ENCODE results near the gene STAG1. TPM values are rescaled to one million over a fixed set of nuclear protein-coding genes. Genes with fewer than 3 reads are reported as not detected.
"Not testable (repeated sequence)": the region's sequence is repeated elsewhere in the genome, so short reads cannot be mapped to it uniquely, and the experiment has no call there.

Gene STAG1
- total and polyA plus RNA-seq, 2 donors (not counting 1 experiment from before 2014, with no cell fraction given) = 23.2 to 38.6 TPM

- H3K4me3 ChIP-seq (replicated peaks in 1 of 4; ENCODE audit: control extremely low read depth in 1 of 4, insufficient read depth in 1 of 4, low read depth in 3 of 4, low read length in 4 of 4) = no peak overlapping the region
- TF ChIP-seq CTCF (conservative IDR thresholded peaks at IDR 0.05 in 1 of 2, IDR thresholded peaks at IDR 0.05 in 1 of 2; ENCODE audit: low read depth in 1 of 2, low read length in 2 of 2) (no peak), EZH2 (IDR thresholded peaks at IDR 0.05; ENCODE audit: low read length, missing control alignments) (no peak)
- no peak for DNase-seq (ENCODE audit: low read depth in 2 of 2)
- H3K27me3 ChIP-seq (ENCODE audit: control insufficient read depth, insufficient read depth, low read length) = no peaks in the 10 kb centered on the region
- H3K27ac ChIP-seq (ENCODE audit: insufficient read depth, low read length) = no peak overlapping the region
- no peaks in the 10 kb centered on the region for H3K36me3 ChIP-seq (ENCODE audit: control insufficient read depth, insufficient read depth, low read length)
- no peaks in the 10 kb centered on the region for H4K20me1 ChIP-seq (ENCODE audit: control insufficient read depth, extremely low read depth, insufficient read depth, low read length)
- peaks cover 2% of the 10 kb centered on the region for H3K79me2 ChIP-seq (ENCODE audit: control insufficient read depth, insufficient read depth, low read length)
- no peak overlapping the region for H2AFZ ChIP-seq (ENCODE audit: low read length)
- no peaks in the 10 kb centered on the region for H3K4me1 ChIP-seq (ENCODE audit: control insufficient read depth, extremely low read depth, insufficient read depth, low read length)
- no peaks in the 10 kb centered on the region for H3K9me3 ChIP-seq (ENCODE audit: control insufficient read depth, insufficient read depth, low read depth, low read length)
- no peak overlapping the region for H3K4me2 ChIP-seq (ENCODE audit: extremely low read depth, insufficient read depth, low read length)
- H3K9ac ChIP-seq (ENCODE audit: insufficient read depth, low read length) = no peak overlapping the region
Observed at GRCh38 chr3:136624371-136624770, 127.8 kb downstream of the STAG1 start.

GRCh38 chr3:136621628-136622027 lies 130.6 kb downstream of the STAG1 start:
- DNase-seq (ENCODE audit: low read depth in 2 of 2) = peak; percentile 36 to 56
- H4K20me1 ChIP-seq (ENCODE audit: control insufficient read depth, extremely low read depth, insufficient read depth, low read length) = no peaks in the 10 kb centered on the region
- no peak overlapping the region for H3K9ac ChIP-seq (ENCODE audit: insufficient read depth, low read length)
- H3K4me1 ChIP-seq (ENCODE audit: control insufficient read depth, extremely low read depth, insufficient read depth, low read length) = no peaks in the 10 kb centered on the region
- no peaks in the 10 kb centered on the region for H3K36me3 ChIP-seq (ENCODE audit: control insufficient read depth, insufficient read depth, low read length)
- TF ChIP-seq CTCF (conservative IDR thresholded peaks at IDR 0.05 in 1 of 2, IDR thresholded peaks at IDR 0.05 in 1 of 2; ENCODE audit: low read depth in 1 of 2, low read length in 2 of 2) (no peak), EZH2 (IDR thresholded peaks at IDR 0.05; ENCODE audit: low read length, missing control alignments) (no peak)
- H3K4me3 ChIP-seq (replicated peaks in 1 of 4; ENCODE audit: control extremely low read depth in 1 of 4, insufficient read depth in 1 of 4, low read depth in 3 of 4, low read length in 4 of 4) = no peak overlapping the region
- H3K27ac ChIP-seq (ENCODE audit: insufficient read depth, low read length) = no peak overlapping the region
- H2AFZ ChIP-seq (ENCODE audit: low read length) = no peak overlapping the region
- peaks cover 2% of the 10 kb centered on the region for H3K79me2 ChIP-seq (ENCODE audit: control insufficient read depth, insufficient read depth, low read length)
- H3K27me3 ChIP-seq (ENCODE audit: control insufficient read depth, insufficient read depth, low read length) = no peaks in the 10 kb centered on the region
- H3K9me3 ChIP-seq (ENCODE audit: control insufficient read depth, insufficient read depth, low read depth, low read length) = no peaks in the 10 kb centered on the region
- H3K4me2 ChIP-seq (ENCODE audit: extremely low read depth, insufficient read depth, low read length) = no peak overlapping the region

GRCh38 chr3:136620436-136620835 lies 131.7 kb downstream of the STAG1 start:
- H3K79me2 ChIP-seq (ENCODE audit: control insufficient read depth, insufficient read depth, low read length) = peaks cover 2% of the 10 kb centered on the region
- no peaks in the 10 kb centered on the region for H3K9me3 ChIP-seq (ENCODE audit: control insufficient read depth, insufficient read depth, low read depth, low read length)
- DNase-seq (ENCODE audit: low read depth in 2 of 2) = no peak
- no peak overlapping the region for H3K27ac ChIP-seq (ENCODE audit: insufficient read depth, low read length)
- no peaks in the 10 kb centered on the region for H3K27me3 ChIP-seq (ENCODE audit: control insufficient read depth, insufficient read depth, low read length)
- no peak overlapping the region for H3K4me2 ChIP-seq (ENCODE audit: extremely low read depth, insufficient read depth, low read length)
- H3K4me3 ChIP-seq (replicated peaks in 1 of 4; ENCODE audit: control extremely low read depth in 1 of 4, insufficient read depth in 1 of 4, low read depth in 3 of 4, low read length in 4 of 4) = no peak overlapping the region
- no peak overlapping the region for H3K9ac ChIP-seq (ENCODE audit: insufficient read depth, low read length)
- H3K36me3 ChIP-seq (ENCODE audit: control insufficient read depth, insufficient read depth, low read length) = no peaks in the 10 kb centered on the region
- no peaks in the 10 kb centered on the region for H4K20me1 ChIP-seq (ENCODE audit: control insufficient read depth, extremely low read depth, insufficient read depth, low read length)
- no peak overlapping the region for H2AFZ ChIP-seq (ENCODE audit: low read length)
- H3K4me1 ChIP-seq (ENCODE audit: control insufficient read depth, extremely low read depth, insufficient read depth, low read length) = no peaks in the 10 kb centered on the region
- no peak for TF ChIP-seq CTCF (conservative IDR thresholded peaks at IDR 0.05 in 1 of 2, IDR thresholded peaks at IDR 0.05 in 1 of 2; ENCODE audit: low read depth in 1 of 2, low read length in 2 of 2)

GRCh38 chr3:136617969-136618525 lies 134.1 kb downstream of the STAG1 start:
- H4K20me1 ChIP-seq (ENCODE audit: control insufficient read depth, extremely low read depth, insufficient read depth, low read length); DNase-seq (ENCODE audit: low read depth in 2 of 2); H3K27ac ChIP-seq (ENCODE audit: insufficient read depth, low read length); H3K9ac ChIP-seq (ENCODE audit: insufficient read depth, low read length); H3K79me2 ChIP-seq (ENCODE audit: control insufficient read depth, insufficient read depth, low read length); H3K27me3 ChIP-seq (ENCODE audit: control insufficient read depth, insufficient read depth, low read length); H3K4me1 ChIP-seq (ENCODE audit: control insufficient read depth, extremely low read depth, insufficient read depth, low read length); H3K4me2 ChIP-seq (ENCODE audit: extremely low read depth, insufficient read depth, low read length); H3K9me3 ChIP-seq (ENCODE audit: control insufficient read depth, insufficient read depth, low read depth, low read length); H3K4me3 ChIP-seq (replicated peaks in 1 of 4; ENCODE audit: control extremely low read depth in 1 of 4, insufficient read depth in 1 of 4, low read depth in 3 of 4, low read length in 4 of 4); H2AFZ ChIP-seq (ENCODE audit: low read length); H3K36me3 ChIP-seq (ENCODE audit: control insufficient read depth, insufficient read depth, low read length): not testable (repeated sequence)

Data from fibroblast of lung (primary cell).